ENCODE measurements around the gene SFSWAP. TPM values are rescaled to one million over a fixed set of nuclear protein-coding genes. Genes with fewer than 3 reads are reported as not detected.
"Not testable (repeated sequence)": the region's sequence is repeated elsewhere in the genome, so short reads cannot be mapped to it uniquely, and the experiment has no call there.

Gene SFSWAP
- total and polyA plus RNA-seq, 2 experiments from 2014 or later = 16.3 to 17.6 TPM

DNA sequence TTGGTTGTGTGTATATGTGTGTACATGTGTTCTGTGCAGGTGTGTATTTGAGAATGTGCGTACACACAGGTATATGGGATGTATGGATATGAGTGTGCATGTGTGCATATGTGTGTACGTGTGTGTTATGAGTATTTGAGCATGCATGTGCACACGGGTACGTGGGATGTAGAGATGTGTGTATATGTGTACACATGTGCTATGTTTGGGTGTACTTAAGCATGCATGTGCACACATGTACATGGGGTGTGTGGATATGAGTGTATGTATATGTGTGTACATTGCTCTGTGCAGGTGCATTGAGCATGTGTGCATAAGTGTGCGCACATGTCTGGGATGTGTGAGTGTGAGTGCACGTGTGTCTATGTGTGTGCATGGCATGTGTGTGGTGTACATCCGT is 34.3 kb upstream of the SFSWAP start:
- H3K4me2 ChIP-seq (ENCODE audit: unreplicated experiment) = no peak overlapping the region
- H3K9ac ChIP-seq = no peak overlapping the region
- no peaks in the 10 kb centered on the region for H3K36me3 ChIP-seq (ENCODE audit: low read depth)
- no peak overlapping the region for H2AFZ ChIP-seq
- no peaks in the 10 kb centered on the region for H3K27me3 ChIP-seq (replicated peaks; ENCODE audit: insufficient read depth)
- H3K9me2 ChIP-seq (ENCODE audit: insufficient read depth) = no peaks in the 10 kb centered on the region
- no peaks in the 10 kb centered on the region for H3K4me1 ChIP-seq (ENCODE audit: insufficient read depth)
- H4K20me1 ChIP-seq (ENCODE audit: insufficient read depth) = no peaks in the 10 kb centered on the region
- in situ Hi-C loops (cut with MboI) = no loop called here
- no peaks in the 10 kb centered on the region for H3K79me2 ChIP-seq (ENCODE audit: insufficient read depth)
- no peak for TF ChIP-seq EZH2phosphoT487 (IDR thresholded peaks at IDR 0.05; ENCODE audit: insufficient read depth, low read depth)
- TF ChIP-seq EZH2 (IDR thresholded peaks at IDR 0.05; ENCODE audit: insufficient read depth, poor library complexity, severe bottlenecking) = no peak
- no peaks in the 10 kb centered on the region for H3K9me3 ChIP-seq (ENCODE audit: low read depth)
- no peak overlapping the region for H3K4me3 ChIP-seq
- H3K27ac ChIP-seq = no peak overlapping the region
- no peaks in the 10 kb centered on the region for H3F3A ChIP-seq (ENCODE audit: insufficient read depth)
- WGBS, 2 experiments (ENCODE audit: low coverage in 1 of 2, low lambda C conversion rate in 2 of 2, missing lambda C conversion rate in 2 of 2) = 68 to 73% methylated on average over 7 of the region's 7 CpGs
- DNase-seq = no peak

DNA sequence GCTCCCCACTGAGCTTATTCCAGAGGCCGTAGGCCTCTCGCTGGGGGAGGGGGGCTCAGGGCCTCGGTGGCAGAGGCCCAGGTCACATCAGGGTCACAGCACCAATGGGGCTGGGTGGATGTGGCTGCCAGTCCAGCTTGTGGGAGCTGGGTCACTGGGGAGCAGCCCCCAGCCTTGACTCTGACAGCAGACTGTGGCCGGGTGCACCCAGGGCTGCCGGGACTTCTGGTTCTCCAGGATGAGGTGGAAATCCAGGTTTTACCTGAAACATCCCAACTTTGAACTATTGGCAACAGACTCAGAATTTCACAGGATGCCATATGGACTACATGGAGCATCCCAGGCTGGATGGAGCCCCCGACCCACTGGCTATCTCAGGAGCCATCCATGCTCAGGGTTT is 33.8 kb upstream of the SFSWAP start:
- H3K4me2 ChIP-seq (ENCODE audit: unreplicated experiment); H3K27me3 ChIP-seq (replicated peaks; ENCODE audit: insufficient read depth); H3K27ac ChIP-seq; H3K9me2 ChIP-seq (ENCODE audit: insufficient read depth); H3K79me2 ChIP-seq (ENCODE audit: insufficient read depth); H3F3A ChIP-seq (ENCODE audit: insufficient read depth); in situ Hi-C loops (cut with MboI); H3K9ac ChIP-seq; H2AFZ ChIP-seq; H3K4me3 ChIP-seq; H3K9me3 ChIP-seq (ENCODE audit: low read depth); H3K4me1 ChIP-seq (ENCODE audit: insufficient read depth); H3K36me3 ChIP-seq (ENCODE audit: low read depth); H4K20me1 ChIP-seq (ENCODE audit: insufficient read depth); DNase-seq: not testable (repeated sequence)
- 50 to 58% methylated on average over 3 to 4 of the region's 6 CpGs for WGBS, 2 experiments (ENCODE audit: low coverage in 1 of 2, low lambda C conversion rate in 2 of 2, missing lambda C conversion rate in 2 of 2)

DNA sequence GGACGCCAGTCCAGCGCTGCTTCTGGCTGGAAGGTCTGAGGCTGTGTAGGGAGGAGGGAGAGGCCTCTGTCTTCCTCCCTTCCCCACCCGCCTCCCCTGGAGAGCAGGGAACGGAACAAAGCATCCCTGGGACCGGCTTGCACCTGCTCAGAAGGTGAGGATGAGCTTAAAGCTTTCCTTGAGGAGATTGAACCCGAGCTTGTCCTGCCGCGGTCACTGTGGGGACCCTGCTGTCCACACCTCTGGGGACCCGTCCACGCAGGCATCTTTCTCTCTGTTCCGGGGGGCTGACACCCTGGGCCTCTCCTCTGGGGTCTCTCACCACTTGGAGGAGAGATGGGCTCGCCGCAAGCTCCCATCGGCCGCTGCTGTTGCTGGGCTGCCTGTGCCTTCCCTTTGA is 33.2 kb upstream of the SFSWAP start:
- no peaks in the 10 kb centered on the region for H3K9me2 ChIP-seq (ENCODE audit: insufficient read depth)
- 62 to 73% methylated on average over 15 of the region's 15 CpGs for WGBS, 2 experiments (ENCODE audit: low coverage in 1 of 2, low lambda C conversion rate in 2 of 2, missing lambda C conversion rate in 2 of 2)
- in situ Hi-C loops (cut with MboI) = no loop called here
- H2AFZ ChIP-seq = no peak overlapping the region
- no peak overlapping the region for H3K4me2 ChIP-seq (ENCODE audit: unreplicated experiment)
- DNase-seq = no peak
- H3K27me3 ChIP-seq (replicated peaks; ENCODE audit: insufficient read depth) = no peaks in the 10 kb centered on the region
- no peak overlapping the region for H3K4me3 ChIP-seq
- H4K20me1 ChIP-seq (ENCODE audit: insufficient read depth) = no peaks in the 10 kb centered on the region
- no peaks in the 10 kb centered on the region for H3K79me2 ChIP-seq (ENCODE audit: insufficient read depth)
- H3F3A ChIP-seq (ENCODE audit: insufficient read depth) = no peaks in the 10 kb centered on the region
- no peaks in the 10 kb centered on the region for H3K4me1 ChIP-seq (ENCODE audit: insufficient read depth)
- TF ChIP-seq EZH2phosphoT487 (IDR thresholded peaks at IDR 0.05; ENCODE audit: insufficient read depth, low read depth) (no peak), EZH2 (IDR thresholded peaks at IDR 0.05; ENCODE audit: insufficient read depth, poor library complexity, severe bottlenecking) (no peak)
- H3K9ac ChIP-seq = no peak overlapping the region
- H3K9me3 ChIP-seq (ENCODE audit: low read depth) = no peaks in the 10 kb centered on the region
- no peak overlapping the region for H3K27ac ChIP-seq
- no peaks in the 10 kb centered on the region for H3K36me3 ChIP-seq (ENCODE audit: low read depth)

DNA sequence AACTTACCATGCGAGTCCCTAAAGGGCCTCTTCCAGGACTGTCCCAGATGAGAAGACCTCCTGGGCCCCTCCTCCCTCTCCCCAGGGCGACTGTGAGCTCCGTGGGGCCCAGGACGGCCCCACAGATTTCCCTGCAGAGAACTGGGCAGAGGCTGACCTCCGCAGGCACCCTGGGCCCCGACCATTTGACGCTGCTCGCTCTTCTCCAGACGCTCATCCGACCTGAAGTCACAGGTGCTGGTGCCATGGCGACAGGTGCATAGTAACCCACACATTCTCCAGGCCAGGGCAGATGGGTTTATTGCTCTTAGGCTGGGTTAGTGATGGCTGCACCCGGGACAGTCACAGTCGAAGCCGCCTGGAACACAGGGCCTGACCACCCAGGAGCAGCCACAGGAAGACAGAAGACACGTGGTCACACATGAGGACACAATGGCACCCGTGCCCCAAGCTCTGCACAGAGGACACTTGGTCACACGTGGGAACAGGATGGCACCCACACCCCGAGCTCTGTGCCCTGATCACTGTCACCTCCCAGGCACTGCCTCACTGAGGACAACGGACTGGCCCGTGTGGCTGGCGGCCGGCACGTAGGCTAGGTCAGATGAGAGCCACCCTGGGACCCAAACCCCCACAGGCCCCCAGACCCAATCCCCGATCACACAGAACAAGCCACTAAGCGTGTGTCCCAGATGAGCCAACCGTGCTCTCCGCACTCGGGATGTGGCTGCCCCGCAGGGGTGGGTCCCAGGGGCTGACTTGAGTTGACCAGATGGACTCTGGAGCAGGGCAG is 32.3 kb upstream of the SFSWAP start:
- H3K27ac ChIP-seq; H3K9me3 ChIP-seq (ENCODE audit: low read depth); H3K27me3 ChIP-seq (replicated peaks; ENCODE audit: insufficient read depth); H3K9ac ChIP-seq; H3K4me1 ChIP-seq (ENCODE audit: insufficient read depth); DNase-seq; H3K9me2 ChIP-seq (ENCODE audit: insufficient read depth); H3K79me2 ChIP-seq (ENCODE audit: insufficient read depth); H4K20me1 ChIP-seq (ENCODE audit: insufficient read depth); H2AFZ ChIP-seq; H3K4me2 ChIP-seq (ENCODE audit: unreplicated experiment); H3K36me3 ChIP-seq (ENCODE audit: low read depth); H3F3A ChIP-seq (ENCODE audit: insufficient read depth); in situ Hi-C loops (cut with MboI); H3K4me3 ChIP-seq: not testable (repeated sequence)
- 60 to 64% methylated on average over 27 of the region's 29 CpGs for WGBS, 2 experiments (ENCODE audit: low coverage in 1 of 2, low lambda C conversion rate in 2 of 2, missing lambda C conversion rate in 2 of 2)

DNA sequence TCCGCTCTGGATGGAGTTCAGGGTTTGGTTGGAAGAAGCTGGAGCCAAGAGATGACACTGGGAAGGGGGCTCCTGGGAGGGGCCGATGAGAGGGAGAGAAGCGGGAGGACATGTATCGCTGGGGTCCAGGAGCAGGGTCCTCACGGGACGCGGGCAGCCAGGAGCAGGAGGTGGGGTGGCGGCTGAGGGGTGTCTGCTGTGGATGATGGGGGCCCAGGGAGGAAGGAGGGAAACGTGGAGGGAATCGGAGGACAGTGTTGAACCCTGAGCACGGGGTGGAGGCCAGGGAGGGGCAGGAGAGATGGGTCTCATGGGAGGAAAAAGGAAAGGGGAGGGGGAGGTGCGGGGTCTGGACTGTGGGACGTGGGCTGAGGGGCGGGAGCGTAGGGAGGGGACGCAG is 31.7 kb upstream of the SFSWAP start:
- H3K4me1 ChIP-seq (ENCODE audit: insufficient read depth); H3K27me3 ChIP-seq (replicated peaks; ENCODE audit: insufficient read depth); H3K27ac ChIP-seq; H3K36me3 ChIP-seq (ENCODE audit: low read depth); H3K9ac ChIP-seq; H3K9me2 ChIP-seq (ENCODE audit: insufficient read depth); in situ Hi-C loops (cut with MboI); H3K79me2 ChIP-seq (ENCODE audit: insufficient read depth); H3K4me2 ChIP-seq (ENCODE audit: unreplicated experiment); H3K4me3 ChIP-seq; H3F3A ChIP-seq (ENCODE audit: insufficient read depth); H3K9me3 ChIP-seq (ENCODE audit: low read depth); DNase-seq; H4K20me1 ChIP-seq (ENCODE audit: insufficient read depth); H2AFZ ChIP-seq: not testable (repeated sequence)
- WGBS, 2 experiments (ENCODE audit: low coverage in 1 of 2, low lambda C conversion rate in 2 of 2, missing lambda C conversion rate in 2 of 2) = 40 to 60% methylated on average over 2 to 8 of the region's 16 CpGs

DNA sequence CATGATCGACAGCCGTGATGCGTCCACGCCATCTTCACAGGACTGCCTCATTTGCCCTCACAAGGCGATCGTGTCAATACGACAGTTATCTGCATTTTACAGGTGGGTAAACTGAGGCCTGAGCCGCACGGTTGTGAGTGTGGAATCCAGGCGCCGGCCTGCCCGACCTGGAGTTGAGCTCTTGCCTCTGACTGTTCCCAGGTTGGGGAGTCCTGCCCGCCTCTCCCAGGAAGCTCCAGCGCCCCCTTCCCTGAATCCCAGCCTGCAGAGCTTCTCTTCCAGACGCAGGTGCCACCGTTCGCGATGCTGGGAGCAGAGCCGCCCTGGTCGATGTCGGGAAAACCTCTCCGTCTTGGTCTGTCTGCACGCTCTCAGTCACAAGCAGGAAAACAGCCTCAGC is 31.1 kb upstream of the SFSWAP start:
- H3K79me2 ChIP-seq (ENCODE audit: insufficient read depth); H3K4me3 ChIP-seq; H2AFZ ChIP-seq; H3K9me3 ChIP-seq (ENCODE audit: low read depth); H3K9ac ChIP-seq; H3K4me2 ChIP-seq (ENCODE audit: unreplicated experiment); H3K27me3 ChIP-seq (replicated peaks; ENCODE audit: insufficient read depth); H3K27ac ChIP-seq; H3F3A ChIP-seq (ENCODE audit: insufficient read depth); H3K36me3 ChIP-seq (ENCODE audit: low read depth); H3K9me2 ChIP-seq (ENCODE audit: insufficient read depth); H3K4me1 ChIP-seq (ENCODE audit: insufficient read depth); in situ Hi-C loops (cut with MboI); DNase-seq; H4K20me1 ChIP-seq (ENCODE audit: insufficient read depth): not testable (repeated sequence)
- WGBS, 2 experiments (ENCODE audit: low coverage in 1 of 2, low lambda C conversion rate in 2 of 2, missing lambda C conversion rate in 2 of 2) = 40 to 61% methylated on average over 2 to 13 of the region's 23 CpGs

DNA sequence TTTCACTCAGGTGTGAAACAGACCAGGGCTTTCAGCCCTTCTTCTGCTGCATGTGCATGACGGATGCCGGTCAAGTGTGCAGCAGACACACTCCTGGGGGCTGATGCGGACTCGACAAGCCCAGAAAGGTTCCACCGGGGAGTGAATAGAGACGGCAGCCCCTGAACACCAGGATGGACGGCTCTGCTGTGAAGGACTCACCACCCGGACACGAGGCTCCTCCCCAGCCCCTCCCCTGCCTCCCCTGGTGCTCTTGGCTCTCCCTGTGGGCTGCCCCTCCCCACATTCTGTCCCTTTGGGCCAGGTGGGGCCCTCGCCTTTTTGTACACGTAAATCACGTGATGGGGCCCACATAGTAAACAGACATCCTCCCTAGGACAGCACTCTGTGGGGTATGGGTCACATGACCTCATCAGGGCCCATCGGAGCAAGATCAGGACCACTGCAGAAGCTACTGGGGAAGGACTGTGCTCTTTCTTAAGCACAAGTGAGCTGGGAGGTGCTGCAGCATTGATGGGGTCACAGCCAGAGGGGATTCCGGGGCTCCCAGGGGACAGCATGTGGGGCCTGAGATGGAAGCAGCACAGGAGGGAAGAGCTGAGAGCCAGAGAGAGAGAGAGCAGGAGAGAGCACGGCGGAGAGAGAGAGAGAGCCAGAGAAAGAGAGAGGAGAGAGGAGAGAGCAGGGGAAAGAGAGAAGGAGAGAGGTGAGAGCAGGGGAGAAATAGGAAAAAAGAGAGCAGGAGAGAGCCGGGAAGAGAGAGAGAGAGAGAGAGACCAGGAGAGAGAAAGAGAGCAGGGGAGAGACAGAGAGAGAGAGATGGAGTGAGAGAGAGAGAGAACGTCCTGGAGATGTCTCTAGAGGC is 30.3 kb upstream of the SFSWAP start:
- H3K4me1 ChIP-seq (ENCODE audit: insufficient read depth); H2AFZ ChIP-seq; H4K20me1 ChIP-seq (ENCODE audit: insufficient read depth); H3K27me3 ChIP-seq (replicated peaks; ENCODE audit: insufficient read depth); H3K9me2 ChIP-seq (ENCODE audit: insufficient read depth); H3K79me2 ChIP-seq (ENCODE audit: insufficient read depth); H3K36me3 ChIP-seq (ENCODE audit: low read depth); H3K9ac ChIP-seq; H3K4me2 ChIP-seq (ENCODE audit: unreplicated experiment); H3K4me3 ChIP-seq; H3K9me3 ChIP-seq (ENCODE audit: low read depth); H3F3A ChIP-seq (ENCODE audit: insufficient read depth); in situ Hi-C loops (cut with MboI); H3K27ac ChIP-seq; DNase-seq: not testable (repeated sequence)
- WGBS, 2 experiments (ENCODE audit: low coverage in 1 of 2, low lambda C conversion rate in 2 of 2, missing lambda C conversion rate in 2 of 2) = 42 to 62% methylated on average over 13 to 18 of the region's 18 CpGs

All from GM23248 (cell line).